HL-60 (cell line): Measurements from ENCODE around the gene SLC1A5.

ENCODE experiments used
- CTCF ChIP-seq: IDR thresholded peaks from one replicate; pipeline ENCODE4 v1.5.1; 2011; ENCODE audit warnings: low read length, control low read depth, inconsistent platforms; ENCODE audit not compliant: insufficient read depth
- POLR2AphosphoS5 ChIP-seq: IDR thresholded peaks from 2 replicates; pipeline ENCODE4 v1.6.1; 2012; ENCODE audit warnings: low read depth
- REST ChIP-seq: IDR thresholded peaks from 2 replicates; pipeline ENCODE4 v1.6.1; 2012; ENCODE audit warnings: low read depth; ENCODE audit not compliant: insufficient replicate concordance

GRCh38 chr19:46755853-46756543, 32.4 kb downstream of the SLC1A5 start:
- no peak for TF ChIP-seq CTCF
- TF ChIP-seq POLR2AphosphoS5, result no peak
- TF ChIP-seq REST, result no peak
